Activated naive CD8-positive, alpha-beta T cell (primary cell): ENCODE measurements around the gene TMEM151A.
"Not testable (repeated sequence)": the region's sequence is repeated elsewhere in the genome, so short reads cannot be mapped to it uniquely, and the experiment has no call there.

Experiments
- H3K27ac Mint-ChIP-seq: one replicate; pipeline ENCODE4 v1.8.0; 2021; ENCODE audit warnings: mixed read lengths
- H3K27me3 Mint-ChIP-seq: one replicate; pipeline ENCODE4 v1.8.0; 2021; ENCODE audit warnings: mixed read lengths
- H3K36me3 Mint-ChIP-seq: one replicate; pipeline ENCODE4 v1.8.0; 2021; ENCODE audit warnings: mixed read lengths
- H3K4me1 Mint-ChIP-seq: one replicate; pipeline ENCODE4 v1.8.0; 2021; ENCODE audit warnings: low read depth, mixed read lengths
- H3K4me3 Mint-ChIP-seq: one replicate; pipeline ENCODE4 v1.8.0; 2021; ENCODE audit warnings: mild to moderate bottlenecking, mixed read lengths
- H3K9me3 Mint-ChIP-seq: one replicate; pipeline ENCODE4 v1.8.0; 2021; ENCODE audit warnings: low read depth, mixed read lengths

Gene TMEM151A

GRCh38 chr11:66291706-66292542 lies at the start of gene TMEM151A:
TMEM151A (plus strand) TSS chr11:66291894; CDS start chr11:66292014, 120 bp downstream.
- Mint-ChIP-seq H3K36me3 (peaks cover 4% of the 10 kb centered on the region), H3K9me3 (no peaks in the 10 kb centered on the region), H3K27me3 (peaks cover 12% of the 10 kb centered on the region), H3K4me3 (peak within 1 kb of the TSS; percentile 90), H3K4me1 (peaks cover 29% of the 10 kb centered on the region), H3K27ac (peak within 1 kb of the TSS; percentile 17)

- Mint-ChIP-seq H3K9me3 (no peaks in the 10 kb centered on the region), H3K27me3 (no peaks in the 10 kb centered on the region), H3K27ac (peak overlapping the region; percentile 64), H3K4me3 (no peak overlapping the region), H3K4me1 (peaks cover 2% of the 10 kb centered on the region), H3K36me3 (peaks cover 2% of the 10 kb centered on the region)
Measured at GRCh38 chr11:66242095-66242765, 49.5 kb upstream of the TMEM151A start.

- H3K4me1 Mint-ChIP-seq = peaks cover 2% of the 10 kb centered on the region
- H3K4me3 Mint-ChIP-seq = no peak overlapping the region
- no peaks in the 10 kb centered on the region for H3K27me3 Mint-ChIP-seq
- no peaks in the 10 kb centered on the region for H3K9me3 Mint-ChIP-seq
- H3K27ac Mint-ChIP-seq = peak overlapping the region; percentile 64
- peaks cover 2% of the 10 kb centered on the region for H3K36me3 Mint-ChIP-seq
Measured at GRCh38 chr11:66243782-66244535, 47.7 kb upstream of the TMEM151A start.

DNA sequence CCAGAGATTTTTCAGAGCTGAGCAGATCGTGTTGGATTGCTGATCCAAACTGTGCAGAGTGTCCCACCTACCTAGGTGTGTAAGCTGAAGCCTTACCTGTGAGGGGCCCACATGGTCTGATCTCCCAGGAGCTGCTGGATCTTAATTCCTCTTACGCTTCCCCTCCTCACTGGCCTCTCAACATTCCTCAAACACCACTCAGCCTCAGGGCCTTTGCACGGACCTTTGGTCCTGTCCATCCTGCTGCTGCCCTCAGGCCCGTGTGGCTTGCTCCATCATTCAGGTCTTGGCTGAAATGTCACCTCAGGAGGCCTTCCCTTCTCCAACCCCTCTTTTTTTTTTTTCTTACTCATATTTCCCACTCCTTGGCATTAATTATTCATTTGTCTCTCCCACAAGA lies 44.4 kb upstream of the TMEM151A start:
- no peak overlapping the region for H3K4me3 Mint-ChIP-seq
- no peaks in the 10 kb centered on the region for H3K27me3 Mint-ChIP-seq
- peaks cover 2% of the 10 kb centered on the region for H3K36me3 Mint-ChIP-seq
- peaks cover 2% of the 10 kb centered on the region for H3K4me1 Mint-ChIP-seq
- H3K9me3 Mint-ChIP-seq = no peaks in the 10 kb centered on the region
- peak overlapping the region; percentile 75 for H3K27ac Mint-ChIP-seq

DNA sequence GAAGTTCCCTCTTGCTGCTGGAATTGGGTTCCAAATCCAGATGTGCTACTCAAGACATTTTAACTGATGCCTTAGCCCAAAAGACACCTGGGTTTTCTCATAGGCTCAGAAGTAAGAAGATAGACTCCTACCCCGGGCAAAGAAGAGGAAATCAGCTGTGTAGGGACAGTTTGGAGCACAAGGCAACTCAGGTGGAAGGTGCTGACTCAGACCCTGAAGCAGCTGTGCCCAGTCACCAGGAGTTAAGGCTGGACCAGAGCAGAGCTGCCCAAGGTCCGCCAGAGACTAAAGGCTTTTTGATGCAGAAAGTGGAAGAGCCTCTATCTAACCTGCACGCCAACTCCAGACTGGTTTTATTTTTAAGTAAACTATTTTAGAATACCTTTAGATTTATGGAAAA lies 43.9 kb upstream of the TMEM151A start:
- peak overlapping the region; percentile 43 for H3K27ac Mint-ChIP-seq
- H3K4me3 Mint-ChIP-seq = no peak overlapping the region
- H3K27me3 Mint-ChIP-seq = no peaks in the 10 kb centered on the region
- no peaks in the 10 kb centered on the region for H3K9me3 Mint-ChIP-seq
- peaks cover 2% of the 10 kb centered on the region for H3K36me3 Mint-ChIP-seq
- peaks cover 2% of the 10 kb centered on the region for H3K4me1 Mint-ChIP-seq

GRCh38 chr11:66248903-66249302 lies 42.8 kb upstream of the TMEM151A start:
- Mint-ChIP-seq H3K27me3 (no peaks in the 10 kb centered on the region), H3K9me3 (no peaks in the 10 kb centered on the region), H3K4me3 (no peak overlapping the region), H3K36me3 (peaks cover 2% of the 10 kb centered on the region), H3K4me1 (no peaks in the 10 kb centered on the region), H3K27ac (no peak overlapping the region)

DNA sequence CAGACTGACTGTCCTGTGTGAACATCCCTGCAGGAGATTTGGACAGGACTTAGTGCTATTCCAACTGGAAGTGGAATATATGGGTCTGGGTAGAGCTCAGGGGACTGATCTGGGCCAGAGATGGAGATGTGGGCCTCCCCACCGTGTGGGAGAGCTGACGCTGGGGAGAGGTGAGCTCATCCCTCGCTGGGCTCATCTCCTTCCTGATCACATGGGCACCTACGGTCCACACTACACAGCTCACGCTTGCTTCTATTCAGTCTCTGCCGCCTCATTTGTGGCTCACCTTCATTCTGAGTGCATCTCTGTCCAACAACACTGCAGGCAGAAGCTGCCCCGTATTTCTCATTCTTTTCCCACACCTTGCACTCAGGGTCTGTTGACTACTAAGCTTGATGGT lies 39.9 kb upstream of the TMEM151A start:
- no peak overlapping the region for H3K4me3 Mint-ChIP-seq
- H3K27me3 Mint-ChIP-seq = no peaks in the 10 kb centered on the region
- peak overlapping the region; percentile 64 for H3K27ac Mint-ChIP-seq

GRCh38 chr11:66253081-66253480 lies 38.6 kb upstream of the TMEM151A start:
- not testable (repeated sequence) for H3K9me3 Mint-ChIP-seq, H3K27me3 Mint-ChIP-seq, H3K36me3 Mint-ChIP-seq, H3K4me3 Mint-ChIP-seq
- H3K4me1 Mint-ChIP-seq = peaks cover 13% of the 10 kb centered on the region
- H3K27ac Mint-ChIP-seq = peak overlapping the region; percentile 55

More for the DNA sequence above, 39.9 kb upstream of the TMEM151A start:
- peaks cover 11% of the 10 kb centered on the region for H3K4me1 Mint-ChIP-seq
- H3K36me3 Mint-ChIP-seq = peaks cover 2% of the 10 kb centered on the region
- no peaks in the 10 kb centered on the region for H3K9me3 Mint-ChIP-seq

DNA sequence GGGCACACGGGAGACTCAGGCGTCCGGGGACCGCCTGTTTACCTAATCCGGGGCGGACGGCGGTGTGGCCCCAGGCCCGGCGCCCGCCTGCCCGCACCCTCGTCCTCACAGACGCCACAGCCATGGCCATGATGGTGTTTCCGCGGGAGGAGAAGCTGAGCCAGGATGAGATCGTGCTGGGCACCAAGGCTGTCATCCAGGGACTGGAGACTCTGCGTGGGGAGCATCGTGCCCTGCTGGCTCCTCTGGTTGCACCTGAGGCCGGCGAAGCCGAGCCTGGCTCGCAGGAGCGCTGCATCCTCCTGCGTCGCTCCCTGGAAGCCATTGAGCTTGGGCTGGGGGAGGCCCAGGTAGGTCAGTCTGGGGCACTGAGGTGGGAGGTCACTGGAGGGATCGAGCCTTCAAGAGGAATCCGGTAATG lies 33.2 kb upstream of the TMEM151A start:
- Mint-ChIP-seq H3K4me3 (peak overlapping the region; percentile 92), H3K36me3 (peaks cover 2% of the 10 kb centered on the region), H3K4me1 (peaks cover 27% of the 10 kb centered on the region), H3K9me3 (no peaks in the 10 kb centered on the region), H3K27me3 (no peaks in the 10 kb centered on the region), H3K27ac (peak overlapping the region; percentile 66)

GRCh38 chr11:66259225-66259624 lies 32.5 kb upstream of the TMEM151A start:
- Mint-ChIP-seq H3K4me3 (peak overlapping the region; percentile 92), H3K9me3 (no peaks in the 10 kb centered on the region), H3K36me3 (peaks cover 2% of the 10 kb centered on the region), H3K27ac (peak overlapping the region; percentile 66), H3K27me3 (no peaks in the 10 kb centered on the region), H3K4me1 (peaks cover 27% of the 10 kb centered on the region)

DNA sequence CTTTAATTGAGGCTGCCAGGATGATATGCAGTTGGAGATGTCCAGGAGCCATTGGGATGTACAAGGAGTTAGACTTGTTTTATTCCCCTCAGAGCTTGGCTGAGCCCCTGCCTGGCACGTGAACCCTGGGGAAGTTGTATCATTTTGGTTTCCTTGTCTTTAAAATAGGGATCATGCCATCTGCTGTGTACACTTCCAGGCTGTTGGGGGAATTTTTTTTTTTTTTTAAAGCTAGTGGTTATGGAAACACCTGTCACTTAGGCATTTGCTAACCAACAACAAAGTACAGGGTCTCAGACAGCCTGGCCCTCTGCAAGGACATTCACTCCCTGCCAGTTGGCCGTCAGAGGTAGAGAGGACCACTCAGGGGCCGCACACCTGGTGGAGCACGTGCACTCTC lies 31.7 kb upstream of the TMEM151A start:
- peak overlapping the region; percentile 92 for H3K4me3 Mint-ChIP-seq
- H3K4me1 Mint-ChIP-seq = peaks cover 27% of the 10 kb centered on the region
- H3K27ac Mint-ChIP-seq = no peak overlapping the region
- H3K9me3 Mint-ChIP-seq = no peaks in the 10 kb centered on the region
- peaks cover 2% of the 10 kb centered on the region for H3K36me3 Mint-ChIP-seq
- no peaks in the 10 kb centered on the region for H3K27me3 Mint-ChIP-seq

GRCh38 chr11:66261578-66261977 lies 30.1 kb upstream of the TMEM151A start:
- Mint-ChIP-seq H3K4me1 (peaks cover 19% of the 10 kb centered on the region), H3K27me3 (no peaks in the 10 kb centered on the region), H3K4me3 (no peak overlapping the region), H3K36me3 (peaks cover 2% of the 10 kb centered on the region), H3K9me3 (no peaks in the 10 kb centered on the region), H3K27ac (no peak overlapping the region)

DNA sequence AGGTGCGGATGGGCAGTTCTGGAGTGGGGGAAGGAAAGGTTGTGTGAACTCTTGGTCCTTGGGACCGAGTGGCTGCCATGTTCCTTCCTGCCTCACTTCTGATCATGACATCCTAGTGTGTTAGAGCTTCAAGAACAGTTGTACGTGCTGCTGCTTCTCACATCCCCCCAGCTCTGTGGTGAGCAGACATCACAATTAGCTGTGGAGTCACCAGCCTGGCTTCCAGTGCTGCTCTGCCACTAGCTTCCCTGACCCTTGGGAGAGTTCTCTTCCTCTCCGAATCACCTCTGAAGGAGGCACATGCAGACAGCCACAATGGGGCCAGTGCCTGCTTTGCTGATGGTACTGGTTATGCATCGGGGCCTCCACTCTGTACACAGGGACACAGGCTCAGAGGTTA lies 29.5 kb upstream of the TMEM151A start:
- no peaks in the 10 kb centered on the region for H3K9me3 Mint-ChIP-seq
- no peak overlapping the region for H3K27ac Mint-ChIP-seq
- peaks cover 2% of the 10 kb centered on the region for H3K36me3 Mint-ChIP-seq
- no peak overlapping the region for H3K4me3 Mint-ChIP-seq
- peaks cover 17% of the 10 kb centered on the region for H3K4me1 Mint-ChIP-seq
- H3K27me3 Mint-ChIP-seq = no peaks in the 10 kb centered on the region

- H3K36me3 Mint-ChIP-seq = peaks cover 2% of the 10 kb centered on the region
- no peaks in the 10 kb centered on the region for H3K27me3 Mint-ChIP-seq
- H3K9me3 Mint-ChIP-seq = no peaks in the 10 kb centered on the region
- H3K27ac Mint-ChIP-seq = no peak overlapping the region
- no peak overlapping the region for H3K4me3 Mint-ChIP-seq
- peaks cover 17% of the 10 kb centered on the region for H3K4me1 Mint-ChIP-seq
Measured at GRCh38 chr11:66262696-66263095, 29.0 kb upstream of the TMEM151A start.

GRCh38 chr11:66263231-66263630 lies 28.5 kb upstream of the TMEM151A start:
- no peak overlapping the region for H3K27ac Mint-ChIP-seq
- H3K4me1 Mint-ChIP-seq = peaks cover 20% of the 10 kb centered on the region
- H3K36me3 Mint-ChIP-seq = peaks cover 2% of the 10 kb centered on the region
- H3K27me3 Mint-ChIP-seq = no peaks in the 10 kb centered on the region
- H3K9me3 Mint-ChIP-seq = no peaks in the 10 kb centered on the region
- no peak overlapping the region for H3K4me3 Mint-ChIP-seq
